SK-N-SH treated with all-trans-retinoic acid at 6 μM for 48 hours (cell line): ENCODE measurements around the gene HNRNPUL1.

Experiments used
- ATAC-seq: fragments of 200-7000 bp; cut with Tn5 transposase; 3 replicates; pipeline ENCODE4 v1.9.1; 2020; ENCODE audit warnings: mild to moderate bottlenecking, moderate library complexity
- ARNTL ChIP-seq: fragments of 450-650 bp; formaldehyde crosslinking; IDR thresholded peaks from 2 replicates; pipeline ENCODE4 v1.5.0; 2020; ENCODE audit warnings: low read depth, mild to moderate bottlenecking, moderate library complexity, borderline replicate concordance
- CREB5 ChIP-seq: fragments of 250-450 bp; sonication (Bioruptor Pico); IDR thresholded peaks from 2 replicates; pipeline ENCODE4 v1.5.1; 2020; ENCODE audit warnings: low read depth, mild to moderate bottlenecking, moderate library complexity
- CSDC2 ChIP-seq: fragments of 250-450 bp; sonication (Bioruptor Pico); IDR thresholded peaks from 2 replicates; pipeline ENCODE4 v1.5.0; 2020; ENCODE audit warnings: mild to moderate bottlenecking, moderate library complexity
- CSRNP3 ChIP-seq: fragments of 250-450 bp; sonication (Bioruptor Pico); IDR thresholded peaks from 2 replicates; pipeline ENCODE4 v1.5.1; 2021; ENCODE audit warnings: mild to moderate bottlenecking, moderate library complexity
- ESRRG ChIP-seq: fragments of 250-450 bp; sonication (Bioruptor Pico); IDR thresholded peaks from 2 replicates; pipeline ENCODE4 v1.6.1; 2021; ENCODE audit warnings: mild to moderate bottlenecking
- GLIS3 ChIP-seq: fragments of 250-450 bp; sonication (Bioruptor Pico); IDR thresholded peaks from 2 replicates; pipeline ENCODE4 v1.5.0; 2020; ENCODE audit warnings: mild to moderate bottlenecking, moderate library complexity
- ISL1 ChIP-seq: fragments of 250-450 bp; sonication (Bioruptor Pico); IDR thresholded peaks from 2 replicates; pipeline ENCODE4 v2.1.2; 2022; ENCODE audit warnings: mild to moderate bottlenecking, moderate library complexity
- OSR1 ChIP-seq: fragments of 250-450 bp; sonication (Bioruptor Pico); IDR thresholded peaks from 2 replicates; pipeline ENCODE4 v1.8.0; 2022; ENCODE audit warnings: moderate library complexity, mild to moderate bottlenecking, inconsistent platforms
- PATZ1 ChIP-seq: fragments of 250-450 bp; sonication (Bioruptor Pico); IDR thresholded peaks from 2 replicates; pipeline ENCODE4 v1.8.0; 2020; ENCODE audit warnings: mild to moderate bottlenecking, moderate library complexity, borderline replicate concordance
- POU6F1 ChIP-seq: fragments of 250-450 bp; sonication (Bioruptor Pico); IDR thresholded peaks from 2 replicates; pipeline ENCODE4 v1.8.0; 2021; ENCODE audit warnings: low read depth, mild to moderate bottlenecking, moderate library complexity, borderline replicate concordance
- PPARA ChIP-seq: fragments of 250-450 bp; sonication (Bioruptor Pico); IDR thresholded peaks from 2 replicates; pipeline ENCODE4 v1.5.0; 2020; ENCODE audit warnings: mild to moderate bottlenecking, borderline replicate concordance
- RARB ChIP-seq: fragments of 250-450 bp; sonication (Bioruptor Pico); IDR thresholded peaks from 2 replicates; pipeline ENCODE4 v1.8.0; 2021; ENCODE audit warnings: mild to moderate bottlenecking, moderate library complexity
- SNAI2 ChIP-seq: fragments of 250-450 bp; sonication (Bioruptor Pico); IDR thresholded peaks from 2 replicates; pipeline ENCODE4 v1.5.0; 2020; ENCODE audit warnings: mild to moderate bottlenecking, moderate library complexity
- TCF4 ChIP-seq: fragments of 250-450 bp; sonication (Bioruptor Pico); IDR thresholded peaks from 2 replicates; pipeline ENCODE4 v1.8.0; 2021; ENCODE audit warnings: mild to moderate bottlenecking, moderate library complexity, borderline replicate concordance
- ZC3H10 ChIP-seq: fragments of 250-450 bp; sonication (Bioruptor Pico); IDR thresholded peaks from 2 replicates; pipeline ENCODE4 v1.5.1; 2021; ENCODE audit warnings: mild to moderate bottlenecking, moderate library complexity
- ZFP3 ChIP-seq: fragments of 250-450 bp; sonication (Bioruptor Pico); IDR thresholded peaks from 2 replicates; pipeline ENCODE4 v1.5.0; 2020; ENCODE audit warnings: mild to moderate bottlenecking, moderate library complexity
- ZFP30 ChIP-seq: fragments of 450-650 bp; formaldehyde crosslinking; IDR thresholded peaks from 2 replicates; pipeline ENCODE4 v1.5.0; 2022; ENCODE audit warnings: mild to moderate bottlenecking, moderate library complexity
- ZNF565 ChIP-seq: fragments of 450-650 bp; formaldehyde crosslinking; conservative IDR thresholded peaks from 2 replicates; pipeline ENCODE4 v1.5.0; 2020; ENCODE audit warnings: low read depth, mild to moderate bottlenecking, moderate library complexity
- ZNF70 ChIP-seq: fragments of 450-650 bp; formaldehyde crosslinking; IDR thresholded peaks from 2 replicates; pipeline ENCODE4 v1.5.0; 2020; ENCODE audit warnings: mild to moderate bottlenecking, moderate library complexity
- ZNF8 ChIP-seq: fragments of 450-650 bp; formaldehyde crosslinking; IDR thresholded peaks from 2 replicates; pipeline ENCODE4 v1.5.0; 2020; ENCODE audit warnings: mild to moderate bottlenecking, moderate library complexity

HNRNPUL1 gene

GRCh38 chr19:41255171-41255570 lies 9.0 kb upstream of the HNRNPUL1 start:
- TF ChIP-seq CSRNP3 (CRISPR knock-in tag) (no peak), ZFP30 (CRISPR knock-in tag) (no peak)
- ATAC-seq: no peak

- TF ChIP-seq POU6F1: no peak
- no peak for TF ChIP-seq ZNF565 (CRISPR knock-in tag)
- TF ChIP-seq CSDC2 (CRISPR knock-in tag): no peak
- TF ChIP-seq RARB: no peak
- TF ChIP-seq ZFP3 (CRISPR knock-in tag): no peak
- no peak for TF ChIP-seq ZNF70 (CRISPR knock-in tag)
- no peak for TF ChIP-seq CSRNP3 (CRISPR knock-in tag)
- no peak for TF ChIP-seq OSR1 (CRISPR knock-in tag)
- ATAC-seq: no peak
These were observed 2.5 kb upstream of the HNRNPUL1 start for GRCh38 chr19:41261474-41262190.

GRCh38 chr19:41263042-41263849 lies 926 bp upstream of the HNRNPUL1 start:
- TF ChIP-seq ZFP3 (CRISPR knock-in tag) (no peak), ARNTL (CRISPR knock-in tag) (no peak), POU6F1 (no peak), ISL1 (no peak), TCF4 (CRISPR knock-in tag) (no peak), RARB (no peak), ZNF8 (CRISPR knock-in tag) (no peak), GLIS3 (CRISPR knock-in tag) (no peak), ZC3H10 (CRISPR knock-in tag) (no peak), CREB5 (CRISPR knock-in tag) (no peak), CSRNP3 (CRISPR knock-in tag) (no peak), SNAI2 (CRISPR knock-in tag) (no peak), PATZ1 (CRISPR knock-in tag) (no peak), CSDC2 (CRISPR knock-in tag) (no peak), ESRRG (CRISPR knock-in tag) (no peak), ZFP30 (CRISPR knock-in tag) (no peak), ZNF70 (CRISPR knock-in tag) (no peak), PPARA (CRISPR knock-in tag) (no peak), OSR1 (CRISPR knock-in tag) (no peak)
- peak; percentile 77 for ATAC-seq
